RWPE1 (cell line): ENCODE results near the gene PPFIBP1.

Experiments
- CTCF ChIA-PET: fragments of 350-600 bp; sonication (Branson Sonifier 250); formaldehyde crosslinking; extraction: SDS; loops from one replicate; lab custom pipeline; 2021; lab: Yijun Ruan, JAX
- POLR2A ChIA-PET: fragments of 400-600 bp; formaldehyde crosslinking; extraction: SDS; loops from one replicate; lab custom pipeline; 2020; ENCODE audit warnings: antibody characterized with exemption; ENCODE audit not compliant: low non-redundant PET; lab: Yijun Ruan, JAX
- DNase-seq: peaks from one replicate; pipeline ENCODE4 v3.0.0; 2012; ENCODE audit warnings: low spot score
- H3K27ac ChIP-seq: fragments of 450-650 bp; 2 replicates; pipeline ENCODE4 v1.5.1; 2017
- TF ChIP-seq, protein P1 (sequence below): fragments of 450-650 bp; conservative IDR thresholded peaks from 2 replicates; pipeline ENCODE4 v1.5.1; 2017; ENCODE audit warnings: low read depth, mild to moderate bottlenecking

The PPFIBP1 gene

GRCh38 chr12:27488479-27488878 is 35.5 kb upstream of the PPFIBP1 start:
- no peak overlapping the region for H3K27ac ChIP-seq
- CTCF ChIA-PET: no interaction called here
- DNase-seq: no peak
- TF ChIP-seq, protein P1, sequence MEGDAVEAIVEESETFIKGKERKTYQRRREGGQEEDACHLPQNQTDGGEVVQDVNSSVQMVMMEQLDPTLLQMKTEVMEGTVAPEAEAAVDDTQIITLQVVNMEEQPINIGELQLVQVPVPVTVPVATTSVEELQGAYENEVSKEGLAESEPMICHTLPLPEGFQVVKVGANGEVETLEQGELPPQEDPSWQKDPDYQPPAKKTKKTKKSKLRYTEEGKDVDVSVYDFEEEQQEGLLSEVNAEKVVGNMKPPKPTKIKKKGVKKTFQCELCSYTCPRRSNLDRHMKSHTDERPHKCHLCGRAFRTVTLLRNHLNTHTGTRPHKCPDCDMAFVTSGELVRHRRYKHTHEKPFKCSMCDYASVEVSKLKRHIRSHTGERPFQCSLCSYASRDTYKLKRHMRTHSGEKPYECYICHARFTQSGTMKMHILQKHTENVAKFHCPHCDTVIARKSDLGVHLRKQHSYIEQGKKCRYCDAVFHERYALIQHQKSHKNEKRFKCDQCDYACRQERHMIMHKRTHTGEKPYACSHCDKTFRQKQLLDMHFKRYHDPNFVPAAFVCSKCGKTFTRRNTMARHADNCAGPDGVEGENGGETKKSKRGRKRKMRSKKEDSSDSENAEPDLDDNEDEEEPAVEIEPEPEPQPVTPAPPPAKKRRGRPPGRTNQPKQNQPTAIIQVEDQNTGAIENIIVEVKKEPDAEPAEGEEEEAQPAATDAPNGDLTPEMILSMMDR: no peak
- POLR2A ChIA-PET: no interaction called here

GRCh38 chr12:27491226-27491625 is 32.8 kb upstream of the PPFIBP1 start:
- no peak for DNase-seq
- TF ChIP-seq, protein P1: no peak
- H3K27ac ChIP-seq: no peak overlapping the region
- ChIA-PET CTCF (no interaction called here), POLR2A (no interaction called here)

- CTCF ChIA-PET: no interaction called here
- no peak overlapping the region for H3K27ac ChIP-seq
- peak; percentile 33 for DNase-seq
- POLR2A ChIA-PET: no interaction called here
- TF ChIP-seq, protein P1: no peak
Measured at GRCh38 chr12:27493260-27493940, 30.6 kb upstream of the PPFIBP1 start.

DNA sequence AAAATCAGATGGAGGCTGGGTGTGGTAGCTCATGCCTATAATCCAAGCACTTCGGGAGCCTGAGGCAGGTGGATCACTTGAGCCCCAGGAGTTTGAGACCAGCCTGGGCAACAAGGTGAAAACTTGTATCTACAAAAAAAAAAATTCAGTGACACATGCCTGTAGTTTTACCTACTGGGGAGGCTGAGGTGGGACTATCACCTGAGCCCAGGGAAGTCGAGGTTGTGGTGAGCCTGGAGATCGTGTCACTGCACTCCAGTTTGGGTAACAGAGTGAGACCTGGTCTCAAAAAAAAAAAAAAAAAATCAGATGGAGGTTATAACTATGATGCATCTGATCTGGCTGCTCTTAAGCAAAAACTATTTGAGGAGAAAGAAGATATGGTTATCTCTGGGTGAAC is 26.6 kb upstream of the PPFIBP1 start:
- H3K27ac ChIP-seq: no peak overlapping the region
- CTCF ChIA-PET: no interaction called here
- POLR2A ChIA-PET: no interaction called here
- no peak for DNase-seq
- TF ChIP-seq, protein P1: no peak

DNA sequence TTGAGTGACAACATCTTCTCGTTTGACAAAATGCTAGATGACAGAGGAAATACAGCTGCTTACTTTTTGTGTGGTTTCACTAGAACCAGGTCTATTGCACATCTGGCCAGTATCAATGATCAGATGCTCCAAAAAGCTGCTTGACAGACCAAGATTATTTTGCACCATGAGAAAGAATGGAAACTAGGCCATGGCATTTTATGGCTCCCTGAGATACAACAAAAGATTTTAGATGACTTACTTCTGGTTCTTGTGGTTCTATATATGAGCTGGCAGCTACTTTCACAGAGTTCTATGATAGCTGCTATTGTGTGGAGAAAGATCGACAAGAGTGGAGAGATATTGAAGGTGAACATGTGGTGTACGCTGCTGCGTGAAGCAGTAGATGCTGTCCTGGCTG is 25.9 kb upstream of the PPFIBP1 start:
- CTCF ChIA-PET: no interaction called here

DNA sequence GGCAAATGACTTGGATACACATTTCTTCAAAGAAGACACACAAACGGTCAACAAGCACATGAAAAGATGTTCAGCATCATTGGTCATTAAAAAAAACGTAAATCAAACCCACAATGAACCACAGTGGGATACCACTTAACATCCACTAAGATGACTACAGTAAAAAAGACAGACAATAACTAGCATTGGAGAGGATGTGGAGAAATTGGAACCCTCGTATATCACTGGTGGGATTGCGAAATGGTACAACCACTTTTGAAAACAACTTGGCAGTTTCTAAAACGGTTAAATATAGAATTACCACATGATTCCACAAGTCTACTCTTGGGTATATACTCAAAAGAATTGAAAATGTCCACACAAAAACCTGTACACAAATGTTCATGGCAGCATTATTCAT is 25.2 kb upstream of the PPFIBP1 start:
- POLR2A ChIA-PET: no interaction called here
- TF ChIP-seq, protein P1: no peak
- DNase-seq: no peak
- CTCF ChIA-PET: no interaction called here
- no peak overlapping the region for H3K27ac ChIP-seq

More for the DNA sequence above, 25.9 kb upstream of the PPFIBP1 start:
- TF ChIP-seq, protein P1: no peak
- no peak for DNase-seq
- H3K27ac ChIP-seq: no peak overlapping the region
- POLR2A ChIA-PET: no interaction called here
